Activated effector memory CD4-positive, alpha-beta T cell treated with anti-CD3 and anti-CD28 coated beads, Interleukin-2, amount 50 U/mL, for 16 hours (primary cell): ENCODE measurements around the gene ZFYVE28.
"Not testable (repeated sequence)": the region's sequence is repeated elsewhere in the genome, so short reads cannot be mapped to it uniquely, and the experiment has no call there.

Experiments
- DNase-seq: peaks from one replicate; pipeline ENCODE4 v3.0.0-alpha.2; 2020

ZFYVE28 gene

DNA sequence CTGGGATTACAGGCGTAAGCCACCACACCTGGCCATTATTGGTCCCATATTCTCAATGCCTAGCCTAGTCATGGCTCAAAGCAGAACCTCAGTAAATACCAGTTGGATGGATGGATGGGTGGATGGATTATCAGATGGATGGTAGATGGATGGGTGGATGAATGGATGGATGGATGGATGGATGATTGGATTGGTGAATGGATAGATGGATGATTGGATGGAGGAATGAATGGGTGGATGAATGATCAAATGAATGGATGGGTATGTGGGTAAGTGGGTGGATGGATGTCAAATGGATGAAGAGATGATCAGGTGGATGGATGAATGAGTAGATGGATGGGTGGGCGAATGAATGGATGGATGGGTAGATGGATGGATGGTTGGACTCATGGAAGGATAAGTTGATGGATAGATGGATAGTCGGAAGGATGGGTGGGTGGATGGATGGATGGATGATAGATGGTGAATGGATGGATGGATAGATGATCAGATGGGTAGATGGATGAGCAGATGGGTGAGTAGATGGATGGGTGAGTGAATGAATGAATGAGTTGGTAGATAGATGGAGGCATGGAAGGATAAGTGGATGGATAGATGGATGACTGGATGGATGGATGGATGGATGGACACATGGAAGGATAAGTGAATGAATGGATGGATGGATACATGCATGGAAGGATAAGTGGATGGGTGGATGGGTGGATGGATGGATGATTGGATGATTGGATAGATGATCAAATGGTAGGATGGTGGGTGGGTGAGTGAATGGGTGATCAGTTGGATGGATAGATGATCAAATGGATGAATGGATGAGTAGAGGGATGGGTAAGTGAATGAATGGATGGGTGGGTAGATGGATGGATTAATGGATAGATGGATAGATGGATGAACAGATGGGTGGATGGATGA, 28.5 kb upstream of the ZFYVE28 start:
- DNase-seq, result no peak

DNA sequence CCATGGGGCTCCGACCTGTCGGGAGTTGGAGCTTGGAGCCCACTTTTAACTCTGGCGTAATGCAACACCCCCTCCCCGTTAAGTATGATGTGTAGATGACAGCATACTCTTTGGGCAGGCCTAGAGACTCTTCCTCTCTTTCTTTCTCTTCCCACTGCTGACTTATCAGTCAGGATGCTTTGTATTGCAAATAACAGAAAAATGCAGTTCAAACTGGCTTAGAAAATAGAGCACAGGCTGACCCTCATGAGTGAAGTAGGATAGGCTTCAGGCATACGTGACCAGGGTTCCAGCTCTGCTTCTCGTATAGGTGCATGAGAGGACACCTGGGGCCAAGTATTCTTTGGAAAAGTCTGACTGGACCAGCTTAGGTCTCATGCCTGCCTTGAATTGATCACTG, 27.1 kb upstream of the ZFYVE28 start:
- no peak for DNase-seq

DNA sequence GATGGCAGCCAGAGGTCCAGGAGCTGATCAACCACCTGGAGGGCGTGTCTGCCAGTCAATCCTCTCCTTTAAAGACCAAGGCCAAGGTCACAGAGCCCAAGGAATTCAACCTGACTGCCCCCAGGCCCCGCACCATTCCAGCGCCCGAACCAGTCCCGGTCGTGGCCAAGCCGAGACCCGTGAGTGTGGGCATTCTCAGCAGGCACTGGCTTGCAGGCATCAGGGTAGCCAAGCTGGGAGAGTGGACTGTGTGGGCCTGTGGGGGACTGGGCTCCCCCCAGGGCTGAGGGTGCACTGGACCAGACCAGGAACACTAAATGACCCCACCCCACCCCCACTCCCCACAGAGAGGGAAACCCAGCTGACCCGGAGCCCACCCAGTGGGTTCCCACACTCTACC, 26.7 kb upstream of the ZFYVE28 start:
- no peak for DNase-seq

DNA sequence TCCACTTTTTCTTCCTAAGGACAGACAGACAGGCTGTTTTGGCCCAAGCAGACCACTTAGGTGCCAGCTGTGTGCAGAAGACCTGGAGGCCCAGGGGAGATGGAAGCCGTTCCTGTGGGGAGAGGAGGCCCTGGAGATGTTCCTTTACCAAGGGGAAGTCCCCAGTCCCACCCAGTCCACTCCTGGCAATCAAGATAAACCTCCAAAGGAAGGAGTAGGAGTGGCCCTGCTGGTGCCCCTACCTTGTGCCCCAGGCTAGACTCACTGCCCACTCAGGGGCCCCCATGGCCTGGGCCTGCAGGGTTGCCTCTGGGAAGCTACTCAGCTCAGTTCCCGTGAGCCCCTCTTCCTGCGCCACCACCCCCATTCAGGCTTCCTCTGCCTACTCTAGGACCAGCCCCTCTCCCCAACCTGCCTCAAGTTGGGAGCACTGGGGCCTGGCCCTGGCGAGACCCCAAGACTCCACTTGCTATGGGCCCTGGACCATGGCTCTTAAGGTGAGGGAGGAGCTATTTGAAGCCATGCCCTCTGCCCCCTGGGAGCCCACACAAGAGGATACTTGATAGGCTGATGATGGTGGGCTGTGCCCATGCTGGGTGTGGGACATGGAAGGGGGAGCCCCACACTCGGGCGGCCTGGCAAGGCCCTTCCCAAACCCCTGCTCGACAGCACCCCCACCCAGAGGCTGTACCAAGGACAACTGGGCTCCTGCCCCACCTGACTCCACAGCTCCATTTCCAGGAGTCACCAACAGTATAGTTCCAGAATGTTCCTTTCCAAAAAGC, 25.7 kb upstream of the ZFYVE28 start:
- DNase-seq, result no peak

DNA sequence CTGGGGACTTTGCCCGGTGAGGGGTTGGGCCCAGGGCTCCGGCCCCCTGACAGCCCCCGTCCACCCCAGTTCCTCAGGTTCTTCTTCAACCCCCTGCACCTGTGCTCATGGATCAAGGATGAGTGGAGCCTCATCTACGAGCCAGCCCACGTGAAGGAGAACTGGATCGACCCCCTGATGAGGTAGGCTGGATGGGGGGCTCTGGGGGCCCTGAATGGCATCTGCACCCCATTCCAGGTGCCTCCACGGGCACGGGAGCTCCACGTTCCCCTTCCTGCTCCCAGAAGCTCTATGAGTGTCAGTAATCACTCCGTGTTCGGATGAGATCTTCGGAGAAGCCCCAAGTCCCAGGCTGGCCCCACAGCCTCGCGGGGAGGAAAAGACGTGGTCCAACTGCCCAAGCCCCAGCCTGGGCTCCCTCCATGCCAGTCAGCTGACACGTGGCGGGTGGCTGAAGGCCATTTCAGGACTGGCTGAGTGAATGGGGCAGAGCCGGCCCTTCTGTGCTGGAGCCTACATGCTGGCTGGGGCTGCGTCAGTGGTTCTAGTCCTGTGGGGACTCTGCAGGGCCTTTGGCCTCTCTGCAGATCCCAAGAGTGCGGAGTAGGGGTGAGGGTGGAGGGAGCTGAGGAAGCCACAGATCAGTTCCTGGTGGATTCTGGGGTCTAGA, 24.8 kb upstream of the ZFYVE28 start:
- DNase-seq, result no peak

DNA sequence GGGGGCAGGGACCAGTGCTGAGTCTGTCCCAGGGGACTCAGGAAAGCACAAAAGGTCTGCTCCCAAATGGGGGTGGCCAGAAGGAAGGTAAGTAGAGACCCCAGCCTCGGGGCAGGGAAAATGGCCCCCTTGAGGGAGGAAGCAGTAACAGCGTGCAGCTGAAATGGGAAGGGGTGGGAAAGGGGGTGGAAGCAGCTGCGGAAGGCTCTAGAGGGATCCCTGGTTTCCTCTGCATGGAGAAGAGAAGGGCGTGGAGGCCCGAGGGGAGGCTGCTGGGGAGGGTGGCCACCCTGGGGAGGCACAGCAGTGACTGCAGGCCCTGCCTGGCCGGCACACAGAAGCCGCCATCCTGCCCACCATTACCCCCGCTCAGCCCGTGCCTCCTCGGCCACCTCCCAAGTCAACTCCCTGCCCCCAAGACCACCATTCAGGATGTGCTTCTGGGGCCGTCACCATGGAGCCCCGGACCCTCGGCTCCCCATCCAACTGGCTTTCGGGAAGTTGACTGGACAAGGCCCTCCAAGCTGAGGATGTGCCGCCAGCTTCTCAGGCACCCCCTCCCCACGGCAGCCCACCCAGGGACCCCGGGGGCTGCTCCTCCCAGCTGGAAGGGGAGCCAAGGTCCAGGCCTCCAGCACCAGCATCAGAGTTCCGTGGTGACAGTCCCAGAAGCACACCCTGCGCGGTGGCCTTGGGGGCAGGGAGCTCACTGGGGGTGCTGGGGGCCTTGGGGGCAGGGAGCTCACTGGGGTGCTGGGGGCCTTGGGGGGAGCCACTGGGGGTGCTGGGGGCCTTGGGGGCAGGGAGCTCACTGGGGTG, 23.9 kb upstream of the ZFYVE28 start:
- DNase-seq, result no peak

DNA sequence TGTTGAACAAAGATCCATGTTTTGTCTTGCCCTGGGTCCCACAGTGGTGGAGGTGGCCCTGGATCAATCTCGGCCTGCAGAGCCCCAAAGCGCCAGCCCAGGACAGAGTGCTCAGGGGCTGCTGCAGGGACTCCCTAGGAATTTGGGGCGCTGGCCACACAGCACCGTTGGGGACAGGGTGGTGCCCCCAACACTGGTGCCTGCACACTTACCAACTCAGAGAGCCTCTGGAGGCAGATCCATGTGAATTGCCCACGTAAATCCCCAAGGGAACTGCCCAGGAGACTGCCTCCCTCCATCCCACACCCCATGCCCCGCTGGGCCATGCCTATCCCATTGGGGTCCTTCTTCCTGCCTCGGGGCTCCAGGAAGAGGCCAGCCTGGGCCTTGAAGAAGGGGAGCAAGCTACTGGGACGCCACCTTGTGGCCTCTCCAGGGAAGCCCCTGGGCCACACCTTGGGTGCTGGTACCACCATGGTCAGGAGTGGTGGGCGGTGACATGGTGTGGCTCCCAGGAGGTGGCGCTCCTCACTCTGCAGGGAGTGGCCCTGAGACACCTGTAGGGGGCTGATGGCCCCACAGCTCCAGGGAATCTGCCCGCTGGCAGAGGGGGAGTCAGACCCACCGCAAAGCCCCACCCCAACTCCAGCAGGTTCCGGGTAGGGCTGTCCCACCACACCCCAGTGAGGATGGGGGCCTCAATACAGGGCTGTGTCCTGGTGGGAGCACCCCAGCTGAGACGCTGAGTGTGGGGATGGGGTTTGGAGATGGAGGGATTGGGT, 23.1 kb upstream of the ZFYVE28 start:
- DNase-seq, result peak; percentile 89

DNA sequence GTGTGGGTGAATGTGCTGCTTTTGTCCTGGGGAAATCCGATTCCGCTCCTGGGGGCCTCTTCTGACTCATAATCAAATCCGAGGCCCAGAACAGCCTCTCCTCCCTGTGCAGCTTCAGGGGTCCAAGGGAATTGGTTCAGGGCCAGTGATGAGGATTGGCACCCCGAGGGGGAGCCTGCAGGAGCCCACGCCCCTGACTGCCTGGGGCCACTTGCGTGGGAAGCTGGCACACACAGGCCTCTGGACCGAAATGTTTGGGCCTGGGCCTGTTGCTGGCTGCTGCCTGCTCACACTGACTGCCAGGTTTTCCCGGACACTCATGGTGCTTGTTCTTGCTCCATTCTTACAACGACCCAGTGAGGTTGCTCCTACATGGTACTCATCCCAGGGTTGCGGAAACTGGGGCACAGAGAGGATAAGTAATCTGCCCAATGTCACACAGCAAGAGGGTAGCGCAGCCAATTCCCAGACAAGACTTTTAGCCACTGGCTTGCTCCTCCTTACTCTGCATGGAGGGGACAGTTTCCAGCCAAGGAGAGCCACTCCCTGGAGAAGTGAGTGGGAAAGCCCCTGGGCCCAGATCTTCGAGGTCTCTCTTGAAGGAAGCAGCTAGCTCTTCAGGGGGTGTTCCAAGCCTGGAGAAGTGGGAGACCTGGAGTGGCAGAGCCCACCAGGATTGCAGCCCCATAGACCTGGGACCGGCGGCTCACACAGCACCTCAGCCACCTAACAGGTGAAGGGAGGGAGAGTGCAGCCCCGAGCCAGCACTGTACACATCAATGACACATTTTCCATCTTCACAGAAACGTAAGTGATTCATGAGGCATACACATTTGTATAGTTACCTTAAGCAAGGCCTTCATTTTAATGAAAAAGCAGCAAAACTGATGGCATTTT, 20.6 kb upstream of the ZFYVE28 start:
- no peak for DNase-seq

DNA sequence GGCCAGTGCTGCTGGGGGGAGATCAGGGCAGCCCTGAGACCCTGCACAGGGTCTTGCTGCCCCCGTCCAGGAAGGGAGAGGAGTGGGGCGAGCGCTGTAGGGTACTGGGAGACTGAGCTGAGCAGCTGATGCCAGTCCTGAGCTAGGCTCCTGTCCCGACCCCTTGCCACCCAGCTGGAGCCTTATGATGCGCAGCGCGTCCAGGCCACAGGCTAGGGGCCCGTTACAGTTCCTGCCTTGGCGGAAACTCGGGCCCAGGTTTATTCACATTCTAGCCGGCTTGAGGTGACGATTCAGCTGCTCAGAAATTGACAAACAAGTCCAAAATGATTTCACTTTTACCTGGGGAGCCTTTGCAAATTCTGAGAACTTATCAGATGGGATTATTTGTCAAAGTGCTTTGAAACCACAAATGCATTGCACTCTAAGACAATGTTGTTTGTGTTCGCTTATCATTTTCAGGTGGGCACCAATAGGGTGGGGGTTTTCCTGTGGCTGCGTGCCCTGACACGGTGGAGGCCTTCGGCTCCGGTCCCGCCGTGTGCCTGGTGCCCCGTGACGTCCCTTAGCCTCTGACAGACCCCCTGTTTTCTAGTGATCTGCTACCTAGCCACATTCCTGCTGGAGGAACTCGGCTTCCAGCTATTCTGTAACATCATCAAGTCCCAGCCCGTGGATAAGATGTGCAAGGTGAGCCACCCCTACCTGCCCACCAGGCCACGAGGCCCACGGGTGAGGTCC, 19.2 kb upstream of the ZFYVE28 start:
- no peak for DNase-seq

DNA sequence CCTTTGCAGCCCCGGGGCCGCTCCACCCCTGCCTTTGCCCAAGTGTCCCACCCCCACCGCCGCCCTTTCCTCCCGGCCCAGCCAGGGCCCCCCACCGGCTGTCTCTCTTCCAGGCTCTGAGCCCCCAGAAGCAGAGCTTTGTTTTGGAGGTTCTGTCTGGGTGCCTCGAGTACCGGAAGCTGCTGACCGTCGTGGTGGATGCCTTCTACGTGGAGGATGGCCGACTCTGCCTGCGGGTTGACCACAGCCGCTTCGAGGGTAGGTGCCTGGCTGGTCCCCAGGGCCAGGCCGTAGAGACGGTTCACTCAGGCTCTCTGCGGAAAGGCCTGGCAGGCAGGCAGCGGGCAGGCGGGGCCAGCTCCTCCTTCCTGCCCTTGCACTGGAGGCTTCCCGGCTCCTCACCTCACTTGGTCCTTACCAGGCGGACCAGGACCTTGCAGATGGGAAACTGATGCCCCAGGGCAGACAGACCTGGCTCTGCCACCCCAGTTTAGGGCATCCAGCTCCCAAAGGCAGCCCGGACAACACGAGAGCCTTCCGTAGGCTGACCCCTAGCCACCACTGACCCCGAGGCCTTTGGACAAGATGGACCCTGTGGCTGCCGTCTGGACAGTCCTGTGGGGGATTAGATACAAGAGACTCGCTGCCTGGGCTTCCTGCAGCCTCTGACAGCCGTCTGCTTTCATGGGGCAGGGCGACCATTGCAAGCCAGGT, 18.5 kb upstream of the ZFYVE28 start:
- DNase-seq, result no peak

DNA sequence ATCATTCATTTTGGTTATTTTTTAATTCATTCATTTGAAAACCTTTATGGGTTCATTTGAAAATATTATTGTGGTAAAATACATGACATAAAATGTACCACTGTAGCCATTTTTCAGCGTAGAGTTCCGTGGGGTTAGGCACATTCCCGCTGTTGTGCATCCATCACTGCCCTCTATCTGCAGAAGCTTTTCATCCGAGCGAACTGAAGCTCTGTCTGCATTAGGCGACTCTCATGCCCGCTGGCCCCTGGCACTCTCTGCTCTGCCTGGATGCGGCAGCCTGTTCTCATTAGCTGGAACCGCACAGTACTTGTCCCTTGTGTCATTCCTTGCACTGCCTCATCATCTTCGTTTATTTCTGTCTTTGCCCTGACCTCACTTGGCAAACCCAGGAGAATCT, 17.9 kb upstream of the ZFYVE28 start:
- no peak for DNase-seq

DNA sequence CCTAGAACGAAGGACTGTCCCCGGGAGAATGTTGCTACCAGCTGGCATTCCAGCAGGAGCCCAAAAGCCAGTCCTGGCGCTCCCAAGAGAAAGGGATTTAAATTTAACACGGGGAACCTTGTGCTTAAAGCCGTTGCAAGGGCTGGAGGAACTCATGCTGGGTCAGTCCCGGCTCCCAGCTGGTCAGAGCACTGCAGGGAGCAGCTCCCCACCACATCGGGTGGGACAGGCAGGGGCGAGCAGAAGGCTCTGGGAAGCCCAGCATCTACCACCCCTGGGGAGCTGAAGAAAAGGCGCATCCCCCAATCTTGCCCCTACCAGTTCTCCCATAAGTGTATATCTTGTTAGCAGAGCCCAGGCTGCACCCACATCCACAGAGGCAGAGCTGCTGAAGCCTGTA, 16.0 kb upstream of the ZFYVE28 start:
- DNase-seq, result no peak

DNA sequence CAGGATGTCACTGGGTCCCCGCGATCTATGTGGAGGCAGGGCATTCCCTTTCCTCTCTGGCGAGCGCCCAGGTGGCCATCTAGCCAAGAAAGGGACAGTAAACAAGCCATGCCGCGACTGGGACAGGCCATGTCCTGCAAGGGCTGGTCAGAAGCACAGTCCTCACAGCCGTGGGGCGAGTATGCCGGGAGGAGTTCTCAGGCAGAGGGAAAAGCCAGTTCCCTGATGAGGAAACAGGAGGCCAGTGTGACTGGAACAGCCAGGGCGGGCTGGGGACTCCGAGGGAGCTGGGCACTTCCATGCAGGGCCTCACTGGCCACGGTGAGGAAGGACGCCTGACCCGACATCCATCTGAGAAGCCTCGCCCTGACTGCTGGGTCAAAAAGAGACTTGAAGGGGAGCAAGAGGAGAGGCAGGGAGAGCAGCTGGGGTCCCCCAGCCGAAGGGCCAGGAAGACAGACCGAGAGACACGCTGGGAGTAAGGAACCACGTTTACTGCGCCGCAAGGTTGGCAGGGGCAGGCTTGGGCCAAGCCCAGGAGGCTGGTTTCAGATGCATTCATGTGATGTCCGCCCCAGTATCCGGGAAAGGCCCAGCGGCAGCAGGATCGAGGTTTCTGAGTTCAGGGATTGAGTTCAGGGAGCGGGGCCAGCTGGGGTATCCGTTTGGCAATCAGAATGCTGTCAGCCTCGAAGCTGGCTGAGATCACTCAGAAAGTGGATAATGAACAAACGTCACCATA, 15.3 kb upstream of the ZFYVE28 start:
- no peak for DNase-seq

DNA sequence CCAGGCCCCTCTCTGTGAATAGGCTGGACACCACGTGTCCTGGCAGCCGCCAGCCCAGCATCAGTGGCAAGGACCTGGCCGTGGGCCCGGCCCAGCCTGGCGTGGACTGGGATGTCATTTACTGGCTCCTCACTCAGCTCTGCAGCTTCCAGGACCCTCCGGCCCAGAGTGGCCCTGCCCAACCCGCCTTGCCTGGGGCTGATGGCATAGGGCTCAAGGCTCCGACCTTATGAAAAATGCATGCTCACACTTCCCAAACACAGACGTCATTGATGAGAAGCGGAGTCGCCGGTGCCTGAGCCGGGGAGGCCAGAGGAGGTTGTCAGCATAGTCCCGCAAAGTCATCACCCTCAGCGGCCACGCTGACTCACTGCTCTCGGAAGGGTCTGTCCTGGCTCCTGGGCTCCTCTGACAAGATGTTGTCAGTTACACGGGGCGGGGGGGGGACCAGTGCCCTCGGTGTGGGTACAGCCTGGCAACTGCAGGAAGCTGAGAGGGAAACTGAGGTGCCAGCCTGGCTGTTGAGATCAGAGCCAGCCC, 14.6 kb upstream of the ZFYVE28 start:
- no peak for DNase-seq

DNA sequence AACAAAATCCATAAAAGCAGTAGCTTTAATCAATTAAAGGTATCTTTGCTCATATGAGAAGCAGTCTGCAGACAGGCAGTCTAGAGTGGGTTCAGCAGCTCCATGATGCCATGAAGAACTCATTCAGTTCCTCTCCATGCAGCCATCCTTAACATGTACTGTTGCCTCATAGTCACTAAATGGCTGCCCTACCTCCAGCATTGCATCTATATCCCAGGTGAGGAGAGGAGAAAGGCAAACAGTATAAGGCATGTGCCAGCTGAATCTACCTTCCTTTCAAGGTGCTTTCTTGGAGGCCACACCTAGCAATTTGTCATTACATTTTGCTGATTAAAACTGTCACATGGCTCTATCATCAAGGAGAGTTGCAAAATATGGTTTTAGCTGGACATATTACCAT, 13.6 kb upstream of the ZFYVE28 start:
- DNase-seq, result no peak

DNA sequence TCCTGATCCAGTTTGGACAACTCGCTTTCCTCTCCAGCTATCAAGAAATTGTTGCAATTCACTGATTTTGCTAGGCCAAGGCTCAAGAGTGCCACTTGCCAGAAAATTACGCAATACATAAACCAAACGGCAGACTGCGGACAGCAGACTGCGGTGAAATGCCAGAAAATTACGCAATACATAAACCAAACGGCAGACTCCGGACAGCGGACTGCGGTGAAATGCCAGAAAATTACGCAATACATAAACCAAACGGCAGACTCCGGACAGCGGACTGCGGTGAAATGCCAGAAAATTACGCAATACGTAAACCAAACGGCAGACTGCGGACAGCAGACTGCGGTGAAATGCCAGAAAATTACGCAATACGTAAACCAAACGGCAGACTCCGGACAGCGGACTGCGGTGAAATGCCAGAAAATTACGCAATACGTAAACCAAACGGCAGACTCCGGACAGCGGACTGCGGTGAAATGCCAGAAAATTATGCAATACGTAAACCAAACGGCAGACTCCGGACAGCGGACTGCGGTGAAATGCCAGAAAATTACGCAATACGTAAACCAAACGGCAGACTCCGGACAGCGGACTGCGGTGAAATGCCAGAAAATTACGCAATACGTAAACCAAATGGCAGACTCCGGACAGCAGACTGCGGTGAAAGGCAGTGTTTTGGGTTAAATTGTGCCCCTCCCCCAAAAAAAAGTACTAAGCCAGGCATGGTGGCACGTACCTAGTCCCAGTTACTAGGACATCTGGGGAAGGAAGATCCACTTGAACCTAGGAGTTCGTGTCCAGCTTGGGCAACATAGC, 11.7 kb upstream of the ZFYVE28 start:
- not testable (repeated sequence) for DNase-seq

DNA sequence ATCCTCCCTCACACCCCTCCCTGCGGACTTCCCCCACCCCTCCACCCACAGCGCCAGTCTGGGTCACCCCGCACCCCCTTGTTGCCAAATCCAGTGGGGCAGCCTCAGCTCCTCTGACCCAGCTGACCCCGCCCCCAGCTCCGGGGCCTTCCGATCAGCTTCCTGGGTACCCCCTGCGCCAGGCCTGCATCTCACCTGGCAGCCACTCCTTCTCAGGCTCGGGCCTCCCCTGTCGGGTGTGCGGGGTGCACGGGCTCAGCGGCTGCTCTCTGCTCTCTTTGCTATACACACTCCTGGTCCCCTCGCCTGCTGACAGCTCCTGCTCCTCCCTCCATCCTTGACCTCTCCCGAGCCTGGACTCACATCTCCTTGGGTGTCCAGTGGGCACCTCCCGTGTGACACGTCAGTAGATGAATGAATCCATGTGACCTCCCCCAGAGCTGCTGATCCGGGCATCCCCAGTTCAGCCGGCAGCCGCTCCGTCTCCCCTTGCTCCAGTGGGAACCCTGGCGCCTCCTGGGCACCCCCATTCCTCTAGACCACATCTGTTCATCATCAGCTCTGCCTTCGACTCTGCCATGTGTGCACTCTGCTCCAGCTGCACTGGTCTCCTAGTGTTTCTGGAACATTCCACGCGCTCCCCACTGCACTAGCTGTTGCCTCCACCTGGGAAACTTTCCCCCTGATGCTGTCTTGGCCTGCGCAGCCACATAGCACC, 10.2 kb upstream of the ZFYVE28 start:
- no peak for DNase-seq
